Fibroblast of mammary gland (primary cell): ENCODE data around the gene EN2.

ENCODE experiments used
- DNase-seq: peaks from one replicate; pipeline ENCODE4 v3.0.0-alpha.2; 2010; ENCODE audit warnings: low read depth
- H3K4me3 ChIP-seq: 2 replicates; pipeline ENCODE4 v1.5.1; 2011; ENCODE audit warnings: low read depth, mild to moderate bottlenecking, low read length, moderate library complexity; ENCODE audit not compliant: control insufficient read depth
- CTCF ChIP-seq: conservative IDR thresholded peaks from 2 replicates; pipeline ENCODE4 v1.5.1; 2011; ENCODE audit warnings: low read depth, low read length, inconsistent platforms; ENCODE audit not compliant: control insufficient read depth, insufficient read depth

Gene EN2

DNA sequence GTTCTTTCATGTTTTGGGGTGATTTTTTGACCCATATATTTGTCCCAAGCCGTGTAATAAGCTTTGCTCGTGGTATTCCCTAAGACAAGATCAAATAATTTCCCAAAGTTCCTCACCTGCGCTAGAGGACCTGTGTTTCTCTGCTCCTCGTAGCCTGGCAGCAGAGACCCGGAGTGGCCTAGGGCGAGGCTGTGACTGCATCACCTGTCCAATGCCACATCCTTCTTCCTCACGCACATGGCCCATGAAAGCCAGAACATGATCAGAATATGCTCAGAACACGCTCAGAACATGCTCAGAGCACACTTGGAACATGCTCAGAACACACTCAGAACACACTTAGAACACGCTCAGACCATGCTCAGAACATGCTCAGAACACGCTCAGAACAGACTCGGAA lies 23.8 kb downstream of the EN2 start:
- TF ChIP-seq CTCF: no peak
- no peak overlapping the region for H3K4me3 ChIP-seq
- no peak for DNase-seq

GRCh38 chr7:155482511-155483183 lies 24.7 kb downstream of the EN2 start:
- no peak for DNase-seq
- H3K4me3 ChIP-seq: no peak overlapping the region
- TF ChIP-seq CTCF: no peak

- TF ChIP-seq CTCF: no peak
- no peak overlapping the region for H3K4me3 ChIP-seq
- DNase-seq: peak; percentile 22
These were observed 25.3 kb downstream of the EN2 start for GRCh38 chr7:155483245-155483644.

GRCh38 chr7:155483868-155484325 lies 26.0 kb downstream of the EN2 start:
- no peak overlapping the region for H3K4me3 ChIP-seq
- no peak for TF ChIP-seq CTCF
- DNase-seq: peak; percentile 42

- no peak for DNase-seq
- no peak overlapping the region for H3K4me3 ChIP-seq
- no peak for TF ChIP-seq CTCF
These were observed 26.8 kb downstream of the EN2 start for GRCh38 chr7:155484483-155485399.

DNA sequence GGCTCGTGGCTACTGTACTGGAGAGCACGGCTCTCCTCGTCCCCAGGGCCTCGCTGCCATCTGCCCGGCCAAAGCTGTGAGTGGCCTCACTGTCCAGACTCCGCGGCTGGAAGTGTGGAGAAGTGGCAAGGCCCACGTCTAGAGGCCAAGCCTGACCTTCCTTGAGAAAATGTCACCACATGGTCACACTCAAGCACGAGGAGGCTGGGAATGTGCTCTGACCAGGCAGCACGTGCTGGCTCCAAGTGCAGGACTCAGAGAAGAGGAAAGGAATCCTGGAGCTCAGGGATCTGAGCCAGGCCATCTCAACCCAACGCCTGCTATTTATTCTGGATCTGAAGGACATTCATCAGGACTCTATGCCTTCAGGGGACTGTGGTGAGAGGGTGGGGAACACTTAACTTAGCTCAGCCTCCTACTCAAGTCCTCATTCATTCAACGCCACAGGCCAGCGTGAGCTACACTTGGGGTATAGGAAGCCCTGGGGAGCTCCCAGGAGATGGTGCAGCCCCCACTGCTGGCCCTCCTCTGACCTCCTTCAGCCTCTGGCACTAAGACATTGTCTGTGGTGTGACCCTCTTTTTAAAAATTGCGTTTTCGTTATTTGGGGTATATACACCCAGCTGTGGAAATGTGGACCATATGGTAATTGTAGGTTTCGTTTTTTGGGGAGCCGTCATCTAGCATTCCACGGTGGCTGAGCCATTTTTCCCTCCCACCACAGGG lies 29.0 kb downstream of the EN2 start:
- no peak for TF ChIP-seq CTCF
- no peak for DNase-seq
- no peak overlapping the region for H3K4me3 ChIP-seq
